Measurements from ENCODE around the gene FGF5.

FGF5 gene

DNA sequence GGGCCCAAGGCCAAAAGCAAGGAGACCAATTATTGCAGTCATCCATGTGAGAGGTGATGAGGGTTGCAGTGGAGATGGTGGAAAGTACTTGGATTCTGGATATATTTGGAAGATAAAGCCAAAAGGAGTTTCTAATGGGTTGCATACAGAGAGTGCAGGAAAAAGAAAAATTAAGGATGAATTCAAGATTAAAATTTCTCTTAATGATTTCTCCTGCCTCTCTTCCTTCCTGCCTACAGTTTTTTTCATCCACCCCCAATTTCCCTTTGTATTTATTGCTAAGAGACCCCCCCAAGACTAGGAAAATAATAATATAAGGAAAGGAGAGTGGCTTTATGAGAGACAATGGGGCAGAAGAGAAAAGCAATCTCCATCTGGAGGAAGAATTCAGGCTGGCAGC, 8.6 kb upstream of the FGF5 start:
- Histone ChIP-seq H3K36me3 (ENCODE audit: low read depth) (no peaks in the 10 kb centered on the region), H3K9me3 (ENCODE audit: severe bottlenecking) (no peaks in the 10 kb centered on the region), H3K4me1 (ENCODE audit: insufficient read depth, poor library complexity, severe bottlenecking) (no peaks in the 10 kb centered on the region), H3K4me3 (ENCODE audit: severe bottlenecking) (no peak overlapping the region), H3K27me3 (ENCODE audit: insufficient read depth, poor library complexity, severe bottlenecking) (no peaks in the 10 kb centered on the region), H3K27ac (ENCODE audit: poor library complexity, severe bottlenecking) (no peak overlapping the region)
- no peak for ATAC-seq (ENCODE audit: low read depth)
- TF ChIP-seq, protein P1, sequence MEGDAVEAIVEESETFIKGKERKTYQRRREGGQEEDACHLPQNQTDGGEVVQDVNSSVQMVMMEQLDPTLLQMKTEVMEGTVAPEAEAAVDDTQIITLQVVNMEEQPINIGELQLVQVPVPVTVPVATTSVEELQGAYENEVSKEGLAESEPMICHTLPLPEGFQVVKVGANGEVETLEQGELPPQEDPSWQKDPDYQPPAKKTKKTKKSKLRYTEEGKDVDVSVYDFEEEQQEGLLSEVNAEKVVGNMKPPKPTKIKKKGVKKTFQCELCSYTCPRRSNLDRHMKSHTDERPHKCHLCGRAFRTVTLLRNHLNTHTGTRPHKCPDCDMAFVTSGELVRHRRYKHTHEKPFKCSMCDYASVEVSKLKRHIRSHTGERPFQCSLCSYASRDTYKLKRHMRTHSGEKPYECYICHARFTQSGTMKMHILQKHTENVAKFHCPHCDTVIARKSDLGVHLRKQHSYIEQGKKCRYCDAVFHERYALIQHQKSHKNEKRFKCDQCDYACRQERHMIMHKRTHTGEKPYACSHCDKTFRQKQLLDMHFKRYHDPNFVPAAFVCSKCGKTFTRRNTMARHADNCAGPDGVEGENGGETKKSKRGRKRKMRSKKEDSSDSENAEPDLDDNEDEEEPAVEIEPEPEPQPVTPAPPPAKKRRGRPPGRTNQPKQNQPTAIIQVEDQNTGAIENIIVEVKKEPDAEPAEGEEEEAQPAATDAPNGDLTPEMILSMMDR (IDR thresholded peaks at IDR 0.05; ENCODE audit: poor library complexity, severe bottlenecking), result no peak
- DNase-seq (ENCODE audit: low spot score), result no peak

DNA sequence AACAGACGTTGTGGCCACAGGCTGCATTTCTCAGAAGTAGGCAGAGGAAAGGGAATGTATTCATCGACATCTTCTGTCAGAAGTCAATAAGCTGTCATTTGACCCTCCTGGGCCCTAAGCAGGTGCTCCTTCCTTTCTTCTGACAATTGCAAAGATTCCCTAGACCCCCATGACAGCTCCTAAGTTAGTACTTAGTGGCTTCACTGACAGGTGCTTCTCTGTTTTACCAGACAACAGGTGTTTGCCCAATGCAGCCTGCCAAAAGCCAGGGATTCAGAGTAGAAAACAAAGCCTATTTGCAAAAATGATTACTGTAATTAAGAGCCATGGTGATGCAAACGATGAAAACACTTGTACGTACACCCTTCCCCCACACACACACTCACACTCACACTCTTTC, 7.5 kb upstream of the FGF5 start:
- Histone ChIP-seq H3K9me3 (ENCODE audit: severe bottlenecking) (no peaks in the 10 kb centered on the region), H3K27me3 (ENCODE audit: insufficient read depth, poor library complexity, severe bottlenecking) (no peaks in the 10 kb centered on the region), H3K27ac (ENCODE audit: poor library complexity, severe bottlenecking) (no peak overlapping the region), H3K4me1 (ENCODE audit: insufficient read depth, poor library complexity, severe bottlenecking) (no peaks in the 10 kb centered on the region), H3K36me3 (ENCODE audit: low read depth) (no peaks in the 10 kb centered on the region), H3K4me3 (ENCODE audit: severe bottlenecking) (no peak overlapping the region)
- ATAC-seq (ENCODE audit: low read depth) (no peak), DNase-seq (ENCODE audit: low spot score) (no peak)
- TF ChIP-seq, protein P1 (IDR thresholded peaks at IDR 0.05; ENCODE audit: poor library complexity, severe bottlenecking), result no peak

GRCh38 chr4:80259817-80260216, 6.6 kb upstream of the FGF5 start:
- Histone ChIP-seq H3K27me3 (ENCODE audit: insufficient read depth, poor library complexity, severe bottlenecking) (no peaks in the 10 kb centered on the region), H3K27ac (ENCODE audit: poor library complexity, severe bottlenecking) (no peak overlapping the region), H3K36me3 (ENCODE audit: low read depth) (no peaks in the 10 kb centered on the region), H3K4me3 (ENCODE audit: severe bottlenecking) (no peak overlapping the region), H3K9me3 (ENCODE audit: severe bottlenecking) (no peaks in the 10 kb centered on the region), H3K4me1 (ENCODE audit: insufficient read depth, poor library complexity, severe bottlenecking) (no peaks in the 10 kb centered on the region)
- DNase-seq (ENCODE audit: low spot score), result no peak
- TF ChIP-seq, protein P1 (IDR thresholded peaks at IDR 0.05; ENCODE audit: poor library complexity, severe bottlenecking), result no peak
- no peak for ATAC-seq (ENCODE audit: low read depth)

GRCh38 chr4:80261989-80262600, 4.4 kb upstream of the FGF5 start:
- Histone ChIP-seq H3K4me3 (ENCODE audit: severe bottlenecking) (no peak overlapping the region), H3K4me1 (ENCODE audit: insufficient read depth, poor library complexity, severe bottlenecking) (no peaks in the 10 kb centered on the region), H3K36me3 (ENCODE audit: low read depth) (no peaks in the 10 kb centered on the region), H3K27ac (ENCODE audit: poor library complexity, severe bottlenecking) (no peak overlapping the region), H3K27me3 (ENCODE audit: insufficient read depth, poor library complexity, severe bottlenecking) (no peaks in the 10 kb centered on the region), H3K9me3 (ENCODE audit: severe bottlenecking) (no peaks in the 10 kb centered on the region)
- no peak for ATAC-seq (ENCODE audit: low read depth)
- no peak for DNase-seq (ENCODE audit: low spot score)
- TF ChIP-seq, protein P1 (IDR thresholded peaks at IDR 0.05; ENCODE audit: poor library complexity, severe bottlenecking), result no peak

GRCh38 chr4:80263541-80264351, 2.7 kb upstream of the FGF5 start:
- ATAC-seq (ENCODE audit: low read depth) (no peak), DNase-seq (ENCODE audit: low spot score) (no peak)
- H3K27ac ChIP-seq (ENCODE audit: poor library complexity, severe bottlenecking), result no peak overlapping the region
- H3K4me1 ChIP-seq (ENCODE audit: insufficient read depth, poor library complexity, severe bottlenecking), result peaks cover 4% of the 10 kb centered on the region
- no peaks in the 10 kb centered on the region for H3K36me3 ChIP-seq (ENCODE audit: low read depth)
- H3K9me3 ChIP-seq (ENCODE audit: severe bottlenecking), result no peaks in the 10 kb centered on the region
- no peak overlapping the region for H3K4me3 ChIP-seq (ENCODE audit: severe bottlenecking)
- no peaks in the 10 kb centered on the region for H3K27me3 ChIP-seq (ENCODE audit: insufficient read depth, poor library complexity, severe bottlenecking)
- TF ChIP-seq, protein P1 (IDR thresholded peaks at IDR 0.05; ENCODE audit: poor library complexity, severe bottlenecking), result no peak
